Endometrium (tissue), 2 donors: ENCODE results near the gene EVA1C.
"Not testable (repeated sequence)": the region's sequence is repeated elsewhere in the genome, so short reads cannot be mapped to it uniquely, and the experiment has no call there.

Source experiments
- FAIRE-seq: peaks from 2 replicates; lab custom pipeline; 2012; peaks lifted over from hg19 to GRCh38; lab: Jason Lieb, UNC
- donor health status: control.
- donor health status: control.

EVA1C gene

GRCh38 chr21:32390537-32391224 lies 21.8 kb upstream of the EVA1C start:
- FAIRE-seq = not testable (repeated sequence)

GRCh38 chr21:32391755-32392154 lies 20.8 kb upstream of the EVA1C start:
- no peak for FAIRE-seq

GRCh38 chr21:32392299-32392879 lies 20.1 kb upstream of the EVA1C start:
- no peak for FAIRE-seq

- no peak for FAIRE-seq
Observed at GRCh38 chr21:32392880-32393676, 19.4 kb upstream of the EVA1C start, which contains the start of gene URB1. Gene URB1, minus strand, starts transcription at chr21:32393012. Its CDS starts 102 bp downstream, at chr21:32392910.

GRCh38 chr21:32393677-32394001 lies 18.9 kb upstream of the EVA1C start:
- FAIRE-seq = no peak

GRCh38 chr21:32403201-32403777 lies 9.2 kb upstream of the EVA1C start:
- FAIRE-seq = peak; percentile 80

GRCh38 chr21:32406405-32406804 lies 6.1 kb upstream of the EVA1C start:
- FAIRE-seq = no peak

- no peak for FAIRE-seq
Observed at GRCh38 chr21:32410291-32410690, 2.2 kb upstream of the EVA1C start.

GRCh38 chr21:32410916-32411315 lies 1.6 kb upstream of the EVA1C start:
- no peak for FAIRE-seq

GRCh38 chr21:32411350-32412161 lies 950 bp upstream of the EVA1C start:
- no peak for FAIRE-seq

- FAIRE-seq = no peak
Observed at GRCh38 chr21:32413015-32413504, 554 bp downstream of the EVA1C start.

GRCh38 chr21:32413697-32414578 lies 1.4 kb downstream of the EVA1C start:
- no peak for FAIRE-seq

GRCh38 chr21:32414579-32415358 lies 2.3 kb downstream of the EVA1C start:
- FAIRE-seq = peak; percentile 26

GRCh38 chr21:32415451-32416398 lies 3.2 kb downstream of the EVA1C start:
- no peak for FAIRE-seq

GRCh38 chr21:32418146-32418545 lies 5.6 kb downstream of the EVA1C start:
- FAIRE-seq = no peak

GRCh38 chr21:32422064-32422463 lies 9.6 kb downstream of the EVA1C start:
- no peak for FAIRE-seq

GRCh38 chr21:32423320-32424190 lies 11.0 kb downstream of the EVA1C start:
- no peak for FAIRE-seq

- no peak for FAIRE-seq
Observed at GRCh38 chr21:32424191-32424535, 11.7 kb downstream of the EVA1C start.
